Coronary artery (tissue), 2 donors: ENCODE results near the gene SPG7.
A peak's percentile ranks its signal among the peaks of the same experiment; 100 is the strongest.

Experiments used
- DNase-seq: peaks from one replicate; pipeline ENCODE4 v3.0.0-alpha.2; 2017; ENCODE audit warnings: low spot score
- H3K27ac ChIP-seq, 2 donors: fragments of 200-600 bp; sonication (generic); one replicate each; pipeline ENCODE4 v1.5.1; 2016 to 2019
- H3K4me3 ChIP-seq: fragments of 200-600 bp; sonication (generic); 2 replicates; pipeline ENCODE4 v1.5.1; 2016; ENCODE audit warnings: mild to moderate bottlenecking, moderate library complexity
- TF ChIP-seq, protein P1 (sequence below): fragments of 200-600 bp; sonication (generic); IDR thresholded peaks from one replicate; pipeline ENCODE4 v1.5.1; 2019; ENCODE audit warnings: antibody characterized with exemption

The SPG7 gene

DNA sequence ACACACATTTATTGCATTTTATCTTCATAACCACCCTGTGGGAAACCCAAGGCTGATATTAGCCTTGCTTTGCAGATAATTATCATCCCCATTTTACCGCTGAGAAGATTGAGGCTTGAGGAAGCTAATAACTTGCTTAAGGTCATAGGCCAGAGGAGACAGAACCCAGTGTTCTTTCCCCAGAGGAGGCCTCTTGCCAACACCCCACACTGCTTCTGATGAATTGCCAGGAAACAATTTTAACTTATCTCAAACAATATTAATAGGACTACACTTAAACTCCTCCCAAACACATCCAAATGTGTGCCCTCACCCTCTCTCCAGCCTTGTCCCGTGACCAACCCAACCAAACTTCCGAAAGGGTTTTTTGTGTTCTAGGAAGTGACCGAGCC lies 2.1 kb upstream of the SPG7 start:
- Histone ChIP-seq H3K27ac (peak overlapping the region; percentile 11 to 65), H3K4me3 (peak overlapping the region; percentile 15)
- TF ChIP-seq, protein P1, sequence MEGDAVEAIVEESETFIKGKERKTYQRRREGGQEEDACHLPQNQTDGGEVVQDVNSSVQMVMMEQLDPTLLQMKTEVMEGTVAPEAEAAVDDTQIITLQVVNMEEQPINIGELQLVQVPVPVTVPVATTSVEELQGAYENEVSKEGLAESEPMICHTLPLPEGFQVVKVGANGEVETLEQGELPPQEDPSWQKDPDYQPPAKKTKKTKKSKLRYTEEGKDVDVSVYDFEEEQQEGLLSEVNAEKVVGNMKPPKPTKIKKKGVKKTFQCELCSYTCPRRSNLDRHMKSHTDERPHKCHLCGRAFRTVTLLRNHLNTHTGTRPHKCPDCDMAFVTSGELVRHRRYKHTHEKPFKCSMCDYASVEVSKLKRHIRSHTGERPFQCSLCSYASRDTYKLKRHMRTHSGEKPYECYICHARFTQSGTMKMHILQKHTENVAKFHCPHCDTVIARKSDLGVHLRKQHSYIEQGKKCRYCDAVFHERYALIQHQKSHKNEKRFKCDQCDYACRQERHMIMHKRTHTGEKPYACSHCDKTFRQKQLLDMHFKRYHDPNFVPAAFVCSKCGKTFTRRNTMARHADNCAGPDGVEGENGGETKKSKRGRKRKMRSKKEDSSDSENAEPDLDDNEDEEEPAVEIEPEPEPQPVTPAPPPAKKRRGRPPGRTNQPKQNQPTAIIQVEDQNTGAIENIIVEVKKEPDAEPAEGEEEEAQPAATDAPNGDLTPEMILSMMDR = no peak
- DNase-seq = no peak

DNA sequence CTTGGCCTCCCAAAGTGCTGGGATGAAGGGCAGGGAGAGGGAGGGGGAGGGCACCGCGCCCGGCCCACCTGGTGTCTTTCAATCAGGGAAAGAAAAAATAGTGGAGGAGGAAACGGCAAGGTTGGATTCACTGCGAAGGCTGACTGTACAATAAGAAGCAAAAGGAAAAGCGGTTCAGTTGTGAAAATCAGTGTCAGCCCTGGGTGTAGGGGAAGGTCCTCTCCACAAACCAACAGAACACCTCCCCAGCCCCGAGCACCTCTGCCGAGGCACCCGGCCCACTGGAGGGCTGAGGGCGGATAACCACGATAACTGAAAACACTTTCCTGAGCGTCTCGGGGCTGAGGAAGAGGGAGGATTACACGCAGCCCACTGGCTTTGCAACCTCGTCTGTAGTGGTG lies 1.4 kb upstream of the SPG7 start:
- peak overlapping the region in 1 of 2 donors; percentile 95 for H3K27ac ChIP-seq
- H3K4me3 ChIP-seq = peak overlapping the region; percentile 98
- DNase-seq = no peak
- TF ChIP-seq, protein P1 = no peak

DNA sequence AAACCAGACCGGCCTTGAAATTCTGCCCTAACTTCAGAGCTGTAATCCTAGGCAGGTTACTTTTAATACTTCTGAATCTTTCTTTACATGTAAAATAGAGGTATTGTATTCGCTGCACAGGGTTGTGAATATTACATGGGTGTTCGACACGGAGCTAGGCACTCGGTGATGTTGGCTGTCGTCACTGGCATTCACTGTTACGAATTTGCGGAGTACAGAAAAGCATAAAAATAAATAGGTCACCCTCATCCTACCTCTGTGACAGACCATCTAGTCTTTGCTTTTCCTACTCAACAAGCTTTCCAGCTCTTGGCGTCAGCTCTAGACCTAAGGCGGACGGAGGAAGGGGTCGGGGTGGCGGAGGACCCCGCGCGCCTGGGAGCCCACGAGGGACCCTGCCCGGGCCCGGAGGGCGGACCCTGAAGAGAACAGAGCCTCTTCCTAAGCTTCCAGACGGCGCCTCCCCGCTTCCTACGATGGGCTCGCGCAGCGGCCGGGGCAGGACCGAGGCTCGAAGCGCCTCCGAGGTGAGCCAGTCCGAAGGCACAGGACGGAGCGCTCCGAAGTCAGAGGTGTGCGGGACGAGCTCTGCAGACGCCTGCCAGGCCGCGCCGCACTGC lies 879 bp upstream of the SPG7 start:
- TF ChIP-seq, protein P1 = no peak
- Histone ChIP-seq H3K4me3 (peak overlapping the region; percentile 98), H3K27ac (peak overlapping the region; percentile 93 to 95)
- peak; percentile 80 for DNase-seq

DNA sequence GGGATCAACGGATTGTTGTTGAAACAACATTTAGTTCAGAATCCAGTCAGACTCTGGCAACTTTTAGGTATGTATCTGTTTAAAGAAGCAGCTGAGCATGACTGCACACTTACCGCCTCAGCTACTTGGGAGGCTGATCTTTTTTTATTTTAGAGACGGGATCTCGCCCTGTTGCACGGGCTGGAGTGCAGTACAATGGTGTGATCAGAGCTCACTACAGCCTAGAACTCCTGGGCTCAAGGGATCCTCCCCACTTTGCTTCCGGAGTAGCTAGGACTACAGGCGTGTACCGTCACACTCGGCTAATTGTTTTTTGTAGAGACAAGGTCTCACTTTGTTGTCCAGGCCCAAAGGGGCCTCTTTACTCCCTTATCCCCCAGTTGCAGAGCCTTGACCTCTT lies 2.3 kb downstream of the SPG7 start:
- TF ChIP-seq, protein P1 = no peak
- H3K27ac ChIP-seq = no peak overlapping the region
- no peak overlapping the region for H3K4me3 ChIP-seq
- DNase-seq = no peak

DNA sequence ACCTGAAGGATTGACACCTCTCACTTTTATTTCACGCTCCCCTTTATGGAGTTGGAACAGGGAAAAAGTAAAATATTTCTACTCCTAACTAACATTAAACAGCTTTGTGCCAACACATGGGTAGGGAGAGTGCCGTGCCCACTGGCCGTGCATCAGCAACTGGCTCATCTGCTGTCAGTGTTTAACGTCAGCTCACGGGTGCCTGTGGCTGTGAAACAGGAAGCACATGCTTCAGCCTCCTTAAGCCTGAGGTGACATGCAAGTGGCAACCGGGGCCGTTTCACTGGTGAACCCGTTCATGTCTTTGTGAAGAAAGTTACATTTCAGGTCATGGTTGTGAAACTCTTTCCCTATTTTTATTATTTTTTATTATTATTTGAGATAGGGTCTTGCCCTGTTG lies 3.2 kb downstream of the SPG7 start:
- DNase-seq = no peak
- TF ChIP-seq, protein P1 = no peak
- Histone ChIP-seq H3K27ac (no peak overlapping the region), H3K4me3 (no peak overlapping the region)

DNA sequence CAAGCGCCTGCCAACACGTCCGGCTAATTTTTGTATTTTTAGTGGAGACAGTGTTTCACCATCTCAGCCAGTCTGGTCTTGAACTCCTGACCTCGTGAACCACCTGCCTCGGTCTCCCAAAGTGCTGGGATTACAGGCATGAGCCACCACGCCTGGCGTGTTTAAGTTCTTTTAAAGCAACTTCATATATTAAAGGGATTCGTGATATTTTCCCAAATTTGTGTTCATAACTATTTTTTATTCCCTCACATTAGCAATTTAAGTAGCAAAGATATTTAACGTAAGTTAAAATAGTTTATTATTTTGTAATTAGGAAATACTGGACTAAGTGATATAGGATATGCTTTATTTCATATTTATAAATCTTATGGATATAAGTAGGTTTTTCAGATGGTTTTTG lies 4.2 kb downstream of the SPG7 start:
- Histone ChIP-seq H3K27ac (no peak overlapping the region), H3K4me3 (no peak overlapping the region)
- TF ChIP-seq, protein P1 = no peak
- no peak for DNase-seq

DNA sequence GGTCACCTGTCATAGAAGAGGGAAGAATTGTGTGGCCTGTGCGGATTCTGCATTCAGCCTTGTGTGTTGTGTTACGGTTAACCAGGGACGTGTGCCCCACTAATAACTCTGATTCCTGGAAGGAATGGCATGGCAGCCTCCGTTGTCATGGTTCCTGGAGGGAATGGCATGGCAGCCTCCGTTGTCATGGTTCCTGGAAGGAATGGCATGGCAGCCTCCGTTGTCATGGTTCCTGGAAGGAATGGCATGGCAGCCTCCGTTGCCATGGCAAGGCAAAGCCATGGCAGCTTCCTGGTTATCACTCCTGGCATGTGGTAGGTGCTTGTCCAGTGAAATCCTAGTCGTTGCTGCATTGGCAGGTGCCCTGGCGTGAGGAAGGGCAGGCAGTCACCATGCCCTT lies 8.9 kb downstream of the SPG7 start:
- no peak overlapping the region for H3K4me3 ChIP-seq
- TF ChIP-seq, protein P1 = no peak
- no peak overlapping the region for H3K27ac ChIP-seq
- no peak for DNase-seq
